Parathyroid adenoma (tissue), 2 donors: ENCODE results near the gene ACKR3.

Source experiments
- H2AFZ ChIP-seq: fragments of 300-600 bp; sonication (generic); one replicate; pipeline ENCODE4 v1.7.0; 2017; ENCODE audit warnings: antibody characterized with exemption, mild to moderate bottlenecking
- H3K27ac ChIP-seq: fragments of 300-600 bp; sonication (generic); one replicate; pipeline ENCODE4 v1.7.0; 2017
- H3K27me3 ChIP-seq: fragments of 300-600 bp; sonication (generic); one replicate; pipeline ENCODE4 v1.7.0; 2017; ENCODE audit warnings: low read length; ENCODE audit not compliant: control insufficient read depth, insufficient read depth
- H3K36me3 ChIP-seq: fragments of 300-600 bp; sonication (generic); one replicate; pipeline ENCODE4 v1.7.0; 2017; ENCODE audit warnings: low read length; ENCODE audit not compliant: control insufficient read depth, insufficient read depth
- H3K4me1 ChIP-seq: fragments of 300-600 bp; sonication (generic); one replicate; pipeline ENCODE4 v1.7.0; 2017; ENCODE audit warnings: control low read depth
- H3K4me2 ChIP-seq: fragments of 300-600 bp; sonication (generic); one replicate; pipeline ENCODE4 v1.7.0; 2017; ENCODE audit warnings: low read length
- H3K4me3 ChIP-seq: fragments of 300-600 bp; sonication (generic); one replicate; pipeline ENCODE4 v1.7.0; 2017; ENCODE audit warnings: low read depth, low read length
- H3K79me2 ChIP-seq: fragments of 300-600 bp; sonication (generic); one replicate; pipeline ENCODE4 v1.7.0; 2017; ENCODE audit warnings: control low read depth
- H3K9ac ChIP-seq: fragments of 300-600 bp; sonication (generic); one replicate; pipeline ENCODE4 v1.7.0; 2017; ENCODE audit warnings: mild to moderate bottlenecking
- H3K9me3 ChIP-seq: fragments of 300-600 bp; sonication (generic); one replicate; pipeline ENCODE4 v1.7.0; 2017; ENCODE audit warnings: low read length; ENCODE audit not compliant: control insufficient read depth
- CTCF ChIP-seq: fragments of 300-600 bp; sonication (generic); IDR thresholded peaks from one replicate; pipeline ENCODE4 v1.7.0; 2017; ENCODE audit warnings: antibody characterized with exemption, mild to moderate bottlenecking
- donor health status: primary hyperparathyroidism.

The ACKR3 gene

GRCh38 chr2:236531195-236531594 lies 38.4 kb upstream of the ACKR3 start:
- Histone ChIP-seq H3K4me3 (no peak overlapping the region), H3K27ac (no peak overlapping the region), H3K27me3 (no peaks in the 10 kb centered on the region), H3K4me1 (no peaks in the 10 kb centered on the region), H3K79me2 (no peaks in the 10 kb centered on the region), H3K9me3 (no peaks in the 10 kb centered on the region), H3K36me3 (no peaks in the 10 kb centered on the region), H2AFZ (no peak overlapping the region), H3K9ac (no peak overlapping the region), H3K4me2 (no peak overlapping the region)
- TF ChIP-seq CTCF: no peak

GRCh38 chr2:236531996-236532395 lies 37.6 kb upstream of the ACKR3 start:
- H3K79me2 ChIP-seq: no peaks in the 10 kb centered on the region
- no peak for TF ChIP-seq CTCF
- no peaks in the 10 kb centered on the region for H3K36me3 ChIP-seq
- H3K9ac ChIP-seq: no peak overlapping the region
- no peak overlapping the region for H3K4me2 ChIP-seq
- H3K4me1 ChIP-seq: no peaks in the 10 kb centered on the region
- H3K27ac ChIP-seq: no peak overlapping the region
- H3K9me3 ChIP-seq: no peaks in the 10 kb centered on the region
- H3K27me3 ChIP-seq: no peaks in the 10 kb centered on the region
- no peak overlapping the region for H2AFZ ChIP-seq
- H3K4me3 ChIP-seq: no peak overlapping the region

- Histone ChIP-seq H3K36me3 (no peaks in the 10 kb centered on the region), H3K4me1 (no peaks in the 10 kb centered on the region), H3K9ac (no peak overlapping the region), H2AFZ (no peak overlapping the region), H3K4me2 (no peak overlapping the region), H3K79me2 (no peaks in the 10 kb centered on the region), H3K4me3 (no peak overlapping the region), H3K27me3 (no peaks in the 10 kb centered on the region), H3K27ac (no peak overlapping the region), H3K9me3 (no peaks in the 10 kb centered on the region)
- TF ChIP-seq CTCF: no peak
Measured at GRCh38 chr2:236533343-236533742, 36.3 kb upstream of the ACKR3 start.

- Histone ChIP-seq H3K27me3 (no peaks in the 10 kb centered on the region), H3K79me2 (no peaks in the 10 kb centered on the region), H3K36me3 (no peaks in the 10 kb centered on the region), H3K27ac (no peak overlapping the region), H3K4me1 (no peaks in the 10 kb centered on the region), H3K9me3 (no peaks in the 10 kb centered on the region), H3K4me2 (no peak overlapping the region), H2AFZ (no peak overlapping the region), H3K9ac (no peak overlapping the region), H3K4me3 (no peak overlapping the region)
- TF ChIP-seq CTCF: no peak
Measured at GRCh38 chr2:236535024-236535423, 34.6 kb upstream of the ACKR3 start.

- no peaks in the 10 kb centered on the region for H3K27me3 ChIP-seq
- no peak overlapping the region for H3K4me3 ChIP-seq
- H3K36me3 ChIP-seq: no peaks in the 10 kb centered on the region
- H3K9me3 ChIP-seq: no peaks in the 10 kb centered on the region
- no peak overlapping the region for H2AFZ ChIP-seq
- H3K79me2 ChIP-seq: no peaks in the 10 kb centered on the region
- H3K27ac ChIP-seq: no peak overlapping the region
- no peak for TF ChIP-seq CTCF
- no peak overlapping the region for H3K4me2 ChIP-seq
- H3K4me1 ChIP-seq: no peaks in the 10 kb centered on the region
- no peak overlapping the region for H3K9ac ChIP-seq
Measured at GRCh38 chr2:236536727-236537398, 32.8 kb upstream of the ACKR3 start.
